22Rv1 (cell line): Measurements from ENCODE around the gene LAMC1.

ENCODE experiments used
- CTCF ChIP-seq: fragments of 450-650 bp; IDR thresholded peaks from 2 replicates; pipeline ENCODE4 v1.5.1; 2017; ENCODE audit warnings: mild to moderate bottlenecking
- ZFX ChIP-seq: fragments of 450-650 bp; IDR thresholded peaks from 2 replicates; pipeline ENCODE4 v1.6.1; 2017; ENCODE audit warnings: antibody characterized with exemption, borderline replicate concordance

GRCh38 chr1:183105449-183105848 is 82.2 kb downstream of the LAMC1 start:
- TF ChIP-seq CTCF (no peak), ZFX (no peak)
